ENCODE measurements around the gene LAMC1.

LAMC1 gene

GRCh38 chr1:183077097-183077496, 53.9 kb downstream of the LAMC1 start:
- DNase-seq (ENCODE audit: low read depth in 3 of 3, low spot score in 1 of 3) = no peak

DNA sequence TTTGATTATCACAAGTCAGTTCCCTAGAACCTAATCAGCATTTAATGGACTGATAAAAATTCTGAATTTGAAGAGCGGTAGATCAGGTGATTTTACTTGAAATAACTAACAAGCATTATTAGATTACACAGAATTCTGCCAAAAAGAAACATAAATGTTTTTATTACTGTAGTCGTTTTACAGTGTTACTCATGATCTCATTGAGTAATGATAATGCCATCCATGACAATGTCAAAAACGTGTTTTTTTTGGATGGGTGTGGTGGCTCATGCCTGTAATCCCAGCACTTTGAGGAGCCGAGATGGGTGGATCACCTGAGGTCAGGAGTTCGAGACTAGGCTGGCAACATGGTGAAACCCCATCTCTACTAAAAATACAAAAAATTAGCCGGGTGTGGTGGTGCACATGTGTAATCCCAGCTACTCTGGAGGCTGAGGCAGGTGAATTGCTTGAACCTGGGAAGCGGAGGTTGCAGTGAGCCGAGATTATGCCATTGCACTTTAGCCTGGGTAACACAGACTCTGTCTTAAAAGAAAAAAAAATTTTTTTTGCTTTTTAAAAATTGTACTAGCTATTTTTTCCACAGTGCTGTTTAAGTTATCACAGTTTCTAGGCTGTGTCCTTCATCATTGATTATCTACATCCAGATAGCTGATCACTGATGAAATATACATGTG, 56.6 kb downstream of the LAMC1 start:
- no peak for DNase-seq (ENCODE audit: low read depth in 3 of 3, low spot score in 1 of 3)

- no peak for DNase-seq (ENCODE audit: low read depth in 3 of 3, low spot score in 1 of 3)
These were observed 57.2 kb downstream of the LAMC1 start for GRCh38 chr1:183080406-183080805.

- no peak for DNase-seq (ENCODE audit: low read depth in 3 of 3, low spot score in 1 of 3)
These were observed 58.3 kb downstream of the LAMC1 start for GRCh38 chr1:183081402-183082120.

GRCh38 chr1:183082650-183083049, 59.4 kb downstream of the LAMC1 start:
- DNase-seq (ENCODE audit: low read depth in 3 of 3, low spot score in 1 of 3) = no peak

DNA sequence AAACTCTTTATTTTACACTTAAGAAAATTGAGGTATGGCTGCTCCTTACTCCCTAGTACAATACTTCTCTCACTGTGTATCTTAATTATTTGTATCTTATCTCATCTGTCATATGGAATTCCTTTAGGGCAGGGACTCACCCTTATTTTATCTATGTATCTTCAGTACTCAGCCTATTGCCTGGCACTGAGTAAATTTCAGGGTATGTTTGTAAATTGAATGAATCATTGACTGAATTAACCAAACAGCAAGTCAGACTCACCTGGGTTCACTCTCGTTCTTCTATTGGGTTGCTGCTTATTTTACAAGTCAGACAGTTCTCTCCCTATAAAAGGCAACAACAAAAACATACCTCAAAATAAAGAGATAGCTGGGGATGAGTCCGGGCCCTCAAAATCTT, 63.8 kb downstream of the LAMC1 start:
- DNase-seq (ENCODE audit: low read depth in 3 of 3, low spot score in 1 of 3) = no peak

GRCh38 chr1:183089025-183089639, 65.9 kb downstream of the LAMC1 start:
- no peak for DNase-seq (ENCODE audit: low read depth in 3 of 3, low spot score in 1 of 3)

DNA sequence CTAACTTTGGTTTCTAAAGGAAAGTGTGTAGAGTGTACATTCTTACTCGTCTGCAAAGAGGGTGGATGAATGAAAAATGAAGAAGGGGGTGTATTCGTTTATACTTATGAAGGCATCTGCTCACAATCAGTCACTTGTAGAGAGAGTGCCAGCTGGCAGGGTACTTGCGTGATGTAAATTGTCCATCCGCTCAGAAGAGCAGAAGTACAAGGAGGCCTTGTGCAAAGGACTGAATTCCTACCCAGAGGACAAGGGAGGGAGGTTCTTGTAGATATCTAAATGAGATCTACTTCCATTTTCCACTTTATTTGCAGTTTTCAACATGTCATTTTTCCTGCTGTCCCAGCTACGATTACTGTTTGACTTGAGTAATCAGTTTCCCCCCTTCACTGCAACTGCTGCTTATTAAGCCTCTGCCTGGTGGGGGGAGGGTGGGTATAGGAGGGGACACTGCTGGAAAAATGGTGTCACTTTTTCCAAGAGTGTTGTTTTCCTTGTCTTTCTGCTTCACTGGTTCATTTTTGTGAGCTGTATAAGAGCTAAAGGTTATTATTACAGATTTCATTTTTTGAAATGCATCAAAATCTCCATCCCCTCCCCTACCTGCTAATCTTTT, 67.3 kb downstream of the LAMC1 start:
- DNase-seq (ENCODE audit: low read depth in 3 of 3, low spot score in 1 of 3) = no peak

GRCh38 chr1:183091181-183091580, 68.0 kb downstream of the LAMC1 start:
- no peak for DNase-seq (ENCODE audit: low read depth in 3 of 3, low spot score in 1 of 3)

DNA sequence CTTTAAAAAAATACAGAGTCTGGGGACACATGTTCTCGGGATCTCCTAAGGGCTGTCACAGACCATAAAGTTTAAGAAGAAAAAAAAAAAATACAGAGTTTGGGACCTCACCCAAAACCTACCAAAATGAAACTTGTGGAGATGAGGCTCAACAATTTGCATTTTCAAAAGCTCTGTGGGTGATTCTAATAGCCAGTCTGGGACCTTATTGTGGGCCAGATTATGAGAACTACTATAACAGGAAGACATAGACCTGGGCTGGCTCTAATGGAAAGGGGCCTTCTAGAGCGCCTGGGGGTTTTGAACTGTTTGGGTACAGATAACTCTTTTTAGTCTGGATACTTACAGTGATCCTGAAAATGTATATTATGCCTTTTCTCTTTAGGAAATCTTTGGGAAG, 69.1 kb downstream of the LAMC1 start:
- DNase-seq (ENCODE audit: low read depth in 3 of 3, low spot score in 1 of 3) = no peak

- DNase-seq (ENCODE audit: low read depth in 3 of 3, low spot score in 1 of 3) = no peak
These were observed 69.9 kb downstream of the LAMC1 start for GRCh38 chr1:183093066-183093668.

DNA sequence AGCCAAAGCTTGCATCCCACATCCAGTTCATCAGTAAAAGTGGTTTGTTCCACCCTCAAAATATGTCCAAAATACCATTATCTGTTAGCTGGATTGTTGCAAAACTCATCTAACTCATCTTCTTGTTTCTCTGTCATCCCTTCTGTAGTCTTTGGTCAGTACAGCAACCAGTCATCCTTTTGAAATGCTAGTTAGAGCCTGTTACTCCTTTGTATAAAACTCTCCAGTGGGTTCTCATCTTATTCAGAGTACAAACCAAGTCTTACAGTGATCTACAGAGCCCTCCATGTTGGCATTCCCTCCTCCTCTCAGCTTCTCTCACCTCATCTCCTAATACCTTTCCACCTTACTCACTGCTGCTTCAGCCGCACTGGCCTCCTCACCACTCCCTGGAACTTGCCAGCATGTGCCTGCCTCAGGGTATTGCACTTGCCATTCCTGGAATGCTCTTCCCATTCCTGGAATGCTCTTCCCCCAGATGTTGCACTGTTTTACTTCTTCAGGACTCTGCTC, 70.6 kb downstream of the LAMC1 start:
- DNase-seq (ENCODE audit: low read depth in 3 of 3, low spot score in 1 of 3) = no peak

GRCh38 chr1:183094351-183094750, 71.1 kb downstream of the LAMC1 start:
- no peak for DNase-seq (ENCODE audit: low read depth in 3 of 3, low spot score in 1 of 3)

DNA sequence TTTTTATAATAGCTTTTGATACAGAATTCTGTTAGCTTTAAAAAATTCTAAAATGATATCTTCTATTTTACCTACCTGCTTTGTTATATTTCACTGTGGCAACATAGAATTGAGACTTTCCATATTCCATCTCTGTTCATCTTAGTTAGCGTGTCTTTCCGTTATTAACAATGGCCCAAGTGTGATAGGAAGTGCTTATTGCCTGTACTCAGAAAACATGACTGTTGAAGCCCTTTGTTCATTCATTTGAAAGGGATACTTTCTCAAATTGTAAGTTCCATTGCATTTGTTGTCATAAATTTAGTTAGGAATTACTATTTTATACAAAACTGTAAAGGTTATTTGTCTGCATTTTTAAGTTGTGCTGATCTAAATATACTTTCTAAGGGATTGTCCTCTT, 73.1 kb downstream of the LAMC1 start:
- DNase-seq (ENCODE audit: low read depth in 3 of 3, low spot score in 1 of 3) = no peak

GRCh38 chr1:183096894-183097293, 73.7 kb downstream of the LAMC1 start:
- DNase-seq (ENCODE audit: low read depth in 3 of 3, low spot score in 1 of 3) = no peak

DNA sequence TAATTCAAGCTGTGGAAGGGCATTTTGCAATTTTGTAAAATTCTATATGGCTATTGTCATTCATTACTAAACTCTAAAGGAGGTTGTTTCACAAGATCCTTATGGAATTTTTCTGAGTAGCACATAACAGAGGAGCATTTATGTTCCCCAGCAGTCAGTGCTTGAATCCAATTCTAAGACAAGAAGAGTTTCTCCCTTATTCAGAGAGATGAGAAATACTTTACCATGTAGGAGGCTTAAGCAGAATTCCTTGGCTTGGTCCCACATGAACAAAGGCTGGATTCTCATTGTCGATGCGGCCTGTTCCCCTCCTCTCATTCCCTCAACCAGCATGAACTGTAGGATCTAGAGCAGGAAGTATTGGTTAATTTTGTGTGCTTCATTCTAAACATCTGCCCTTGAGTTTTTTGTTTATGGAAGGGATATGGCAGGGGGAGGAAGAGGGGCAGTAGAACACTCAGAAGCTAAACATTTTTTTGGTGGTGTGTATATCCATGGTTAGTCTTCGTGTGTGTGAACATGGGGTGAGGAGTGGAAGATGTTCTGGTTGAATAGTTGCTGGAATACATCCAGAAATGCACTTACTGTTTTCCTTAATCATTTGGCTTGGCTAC, 74.3 kb downstream of the LAMC1 start:
- no peak for DNase-seq (ENCODE audit: low read depth in 3 of 3, low spot score in 1 of 3)

DNA sequence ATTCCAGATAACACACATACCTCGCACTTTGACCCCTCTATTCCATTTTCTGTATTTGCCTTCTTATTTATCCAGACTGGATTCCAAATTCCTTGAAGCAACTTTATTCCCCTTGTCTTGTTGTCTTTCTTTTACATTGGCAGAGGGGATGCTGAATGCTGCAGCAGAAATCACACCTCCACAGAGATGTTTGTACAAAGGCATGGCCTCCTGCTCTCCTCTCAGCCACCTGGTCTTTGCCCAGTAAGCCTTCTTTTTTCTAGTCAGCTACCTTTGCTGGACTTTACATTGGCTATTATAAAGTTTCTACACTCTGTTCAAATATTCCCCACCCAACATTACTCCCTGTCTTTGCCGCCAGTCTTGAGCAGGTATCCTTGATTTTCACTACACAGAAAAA, 75.1 kb downstream of the LAMC1 start:
- no peak for DNase-seq (ENCODE audit: low read depth in 3 of 3, low spot score in 1 of 3)

- DNase-seq (ENCODE audit: low read depth in 3 of 3, low spot score in 1 of 3) = no peak
These were observed 77.2 kb downstream of the LAMC1 start for GRCh38 chr1:183100361-183100974.

DNA sequence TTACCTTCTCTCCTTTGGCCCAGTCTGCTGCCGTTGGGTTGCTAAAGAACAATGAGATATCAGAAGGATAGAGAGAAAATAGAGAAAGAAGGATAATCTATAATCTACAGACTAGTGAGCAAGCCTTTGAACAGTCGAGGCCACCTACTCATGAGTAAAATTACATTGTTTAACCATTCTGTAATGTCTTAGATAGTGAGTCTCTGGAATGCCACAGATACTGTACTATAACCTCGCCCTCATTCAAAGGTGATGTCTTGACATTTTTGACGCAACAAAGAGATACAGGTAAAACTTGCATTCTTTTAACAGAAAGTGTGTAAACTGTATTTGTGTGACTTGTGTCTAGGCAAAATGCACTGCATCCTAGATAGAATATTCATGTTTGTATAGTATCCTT, 77.9 kb downstream of the LAMC1 start:
- DNase-seq (ENCODE audit: low read depth in 3 of 3, low spot score in 1 of 3) = no peak

DNA sequence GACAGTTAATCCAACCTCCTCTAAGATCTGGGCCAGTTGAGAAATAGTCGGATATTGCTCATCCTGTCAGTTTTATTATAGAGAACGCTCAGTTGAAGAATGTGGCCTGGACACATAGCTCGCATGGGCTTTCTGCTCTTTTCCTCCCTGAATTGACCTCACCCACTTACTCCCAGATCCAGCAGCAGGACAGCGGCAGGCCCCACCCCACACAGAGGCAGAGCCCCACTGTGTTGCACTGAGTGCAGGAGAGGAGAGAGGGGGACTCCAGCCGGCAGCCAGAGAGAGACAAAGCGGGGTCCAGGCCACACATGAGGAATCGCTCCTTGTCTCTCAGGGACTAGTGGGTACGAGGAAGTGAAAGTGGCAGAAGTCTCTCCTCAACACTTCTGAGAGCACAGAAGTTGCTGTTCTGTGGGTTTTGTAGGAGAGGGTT, 78.6 kb downstream of the LAMC1 start:
- no peak for DNase-seq (ENCODE audit: low read depth in 3 of 3, low spot score in 1 of 3)

DNA sequence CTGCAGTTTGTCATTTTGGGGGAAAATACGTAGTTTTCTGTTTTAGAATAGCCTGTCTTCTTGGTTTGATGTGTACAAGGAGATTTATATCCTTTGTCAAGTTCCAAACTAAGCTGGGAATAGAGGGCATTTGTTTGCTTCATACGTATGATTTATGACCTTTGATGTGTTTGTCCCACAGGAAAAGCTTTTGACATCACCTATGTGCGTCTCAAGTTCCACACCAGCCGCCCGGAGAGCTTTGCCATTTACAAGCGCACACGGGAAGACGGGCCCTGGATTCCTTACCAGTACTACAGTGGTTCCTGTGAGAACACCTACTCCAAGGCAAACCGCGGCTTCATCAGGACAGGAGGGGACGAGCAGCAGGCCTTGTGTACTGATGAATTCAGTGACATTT, 79.9 kb downstream of the LAMC1 start:
- DNase-seq (ENCODE audit: low read depth in 3 of 3, low spot score in 1 of 3) = no peak
